Uterus (tissue), 2 donors: ENCODE data around the gene RHBDL2.

Source experiments
- POLR2A ChIP-seq, 2 donors: fragments of 450-650 bp; IDR thresholded peaks; one replicate each; pipeline ENCODE4 v1.6.1; 2016; ENCODE audit warnings: antibody characterized with exemption in 2 of 2, mild to moderate bottlenecking in 1 of 2, moderate library complexity in 1 of 2
- TF ChIP-seq, protein P1 (sequence below), 4 experiments: fragments of 200-600 bp in 2 of 4; fragments of 450-650 bp in 2 of 4; sonication (generic) in 2 of 4; IDR thresholded peaks; one replicate each; pipeline ENCODE4 v1.5.1; 2016 to 2019; ENCODE audit warnings: antibody characterized with exemption in 4 of 4, mild to moderate bottlenecking in 2 of 4, moderate library complexity in 1 of 4

- TF ChIP-seq, protein P1, sequence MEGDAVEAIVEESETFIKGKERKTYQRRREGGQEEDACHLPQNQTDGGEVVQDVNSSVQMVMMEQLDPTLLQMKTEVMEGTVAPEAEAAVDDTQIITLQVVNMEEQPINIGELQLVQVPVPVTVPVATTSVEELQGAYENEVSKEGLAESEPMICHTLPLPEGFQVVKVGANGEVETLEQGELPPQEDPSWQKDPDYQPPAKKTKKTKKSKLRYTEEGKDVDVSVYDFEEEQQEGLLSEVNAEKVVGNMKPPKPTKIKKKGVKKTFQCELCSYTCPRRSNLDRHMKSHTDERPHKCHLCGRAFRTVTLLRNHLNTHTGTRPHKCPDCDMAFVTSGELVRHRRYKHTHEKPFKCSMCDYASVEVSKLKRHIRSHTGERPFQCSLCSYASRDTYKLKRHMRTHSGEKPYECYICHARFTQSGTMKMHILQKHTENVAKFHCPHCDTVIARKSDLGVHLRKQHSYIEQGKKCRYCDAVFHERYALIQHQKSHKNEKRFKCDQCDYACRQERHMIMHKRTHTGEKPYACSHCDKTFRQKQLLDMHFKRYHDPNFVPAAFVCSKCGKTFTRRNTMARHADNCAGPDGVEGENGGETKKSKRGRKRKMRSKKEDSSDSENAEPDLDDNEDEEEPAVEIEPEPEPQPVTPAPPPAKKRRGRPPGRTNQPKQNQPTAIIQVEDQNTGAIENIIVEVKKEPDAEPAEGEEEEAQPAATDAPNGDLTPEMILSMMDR (IDR thresholded peaks at IDR 0.05) = no peak
- TF ChIP-seq POLR2A (IDR thresholded peaks at IDR 0.05) = no peak
These were observed 49.9 kb downstream of the RHBDL2 start for GRCh38 chr1:38891753-38892152.
